Aortic smooth muscle cell (primary cell): ENCODE measurements around the gene BCAS1. TPM values are rescaled to one million over a fixed set of nuclear protein-coding genes. Genes with fewer than 3 reads are reported as not detected.

Experiments
- total RNA-seq: library from RNA; depleted of rRNA; stranded (reverse); fragments of >200 nt; gene quantifications from 2 replicates; pipeline ENCODE4 v1.2.3, GENCODE V29; 2014

BCAS1 gene, protein sequence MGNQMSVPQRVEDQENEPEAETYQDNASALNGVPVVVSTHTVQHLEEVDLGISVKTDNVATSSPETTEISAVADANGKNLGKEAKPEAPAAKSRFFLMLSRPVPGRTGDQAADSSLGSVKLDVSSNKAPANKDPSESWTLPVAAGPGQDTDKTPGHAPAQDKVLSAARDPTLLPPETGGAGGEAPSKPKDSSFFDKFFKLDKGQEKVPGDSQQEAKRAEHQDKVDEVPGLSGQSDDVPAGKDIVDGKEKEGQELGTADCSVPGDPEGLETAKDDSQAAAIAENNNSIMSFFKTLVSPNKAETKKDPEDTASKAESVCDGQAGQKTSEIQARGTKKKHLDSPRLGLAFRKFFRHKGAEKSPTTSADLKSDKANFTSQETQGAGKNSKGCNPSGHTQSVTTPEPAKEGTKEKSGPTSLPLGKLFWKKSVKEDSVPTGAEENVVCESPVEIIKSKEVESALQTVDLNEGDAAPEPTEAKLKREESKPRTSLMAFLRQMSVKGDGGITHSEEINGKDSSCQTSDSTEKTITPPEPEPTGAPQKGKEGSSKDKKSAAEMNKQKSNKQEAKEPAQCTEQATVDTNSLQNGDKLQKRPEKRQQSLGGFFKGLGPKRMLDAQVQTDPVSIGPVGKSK
- not detected in 2 replicates for total RNA-seq

DNA sequence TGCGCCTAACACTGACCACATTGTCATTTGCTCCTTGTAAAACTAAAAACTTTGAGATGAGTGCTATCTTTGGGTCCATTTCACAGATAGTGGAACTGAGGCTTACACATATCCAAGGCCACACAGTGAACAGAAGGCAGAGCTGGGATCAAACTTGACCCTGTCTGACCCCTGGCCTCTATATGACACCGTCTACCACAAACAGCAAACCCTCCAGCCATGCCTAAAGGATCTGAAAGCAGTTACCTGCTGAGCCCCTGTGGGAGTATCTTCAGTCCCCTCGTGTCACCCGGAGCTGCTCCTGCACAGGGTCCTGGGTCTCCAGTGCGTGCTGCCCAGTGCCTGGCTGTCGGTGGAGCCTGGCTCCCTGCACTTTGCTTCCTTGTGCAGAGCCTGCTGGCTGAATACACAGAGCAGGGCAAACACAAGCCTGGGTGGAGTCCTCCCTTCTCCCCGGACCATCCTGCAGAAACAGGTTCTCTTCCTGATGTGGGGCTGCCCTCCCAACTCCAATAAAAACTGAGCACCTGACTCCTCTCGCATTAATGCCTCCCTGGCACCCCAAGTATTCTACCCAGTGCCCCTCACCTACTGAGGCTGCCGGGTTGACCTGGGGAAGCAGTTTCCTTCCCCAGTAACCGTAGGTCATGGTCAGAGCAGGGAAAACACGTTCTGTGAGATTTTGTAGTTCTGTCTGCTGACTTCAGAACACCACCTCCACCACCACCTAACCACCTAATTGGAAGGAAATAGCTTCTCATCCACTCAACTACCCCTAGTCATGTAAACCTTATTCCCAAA is at the start of gene BCAS1:
TSS of gene BCAS1 (minus strand) at position 408 of the 801 bp plus-strand sequence. CDS start 11,876 bp downstream, outside the sequence.

Other genes starting within 250 kb of the BCAS1 start
- gene CYP24A1, start 103.4 kb upstream of the BCAS1 start, total RNA-seq, result not detected in 2 replicates
- gene PFDN4, start 137.5 kb upstream of the BCAS1 start, total RNA-seq, result 75.2 and 128 TPM in 2 replicates